Body of pancreas (tissue), 4 donors: ENCODE results near the gene COL27A1. TPM values are rescaled to one million over a fixed set of nuclear protein-coding genes. Genes with fewer than 3 reads are reported as not detected.

Experiments used
- ATAC-seq: fragments of 150-250 bp; one replicate; pipeline ENCODE4 v1.9.1; 2016
- DNase-seq, 4 donors: peaks; one replicate each; pipeline ENCODE4 v3.0.0-alpha.2; 2019
- H3K27ac ChIP-seq, 4 donors: fragments of 200-600 bp; sonication (generic); 1 replicate in 3 of 4; 2 replicates in 1 of 4; pipeline versions ENCODE4 v1.5.1 to v1.6.1; 2016 to 2019; ENCODE audit warnings: mild to moderate bottlenecking in 1 of 4, mixed read lengths in 1 of 4, moderate library complexity in 1 of 4
- H3K27me3 ChIP-seq, 2 donors: fragments of 200-600 bp; sonication (generic); one replicate each; pipeline ENCODE4 v1.6.0; 2016; ENCODE audit warnings: mild to moderate bottlenecking in 1 of 2
- H3K36me3 ChIP-seq, 2 donors: fragments of 200-600 bp; sonication (generic); replicated peaks in 1 of 2; 2 replicates each; pipeline ENCODE4 v1.5.1; 2016; ENCODE audit warnings: low read depth in 2 of 2; ENCODE audit not compliant: insufficient read depth in 1 of 2
- H3K4me1 ChIP-seq: fragments of 200-600 bp; sonication (generic); one replicate; pipeline ENCODE4 v1.6.0; 2016
- H3K4me3 ChIP-seq, 2 donors: fragments of 200-600 bp; sonication (generic); 1 replicate in 1 of 2; 2 replicates in 1 of 2; pipeline ENCODE4 v1.5.1; 2016 to 2019
- H3K9me3 ChIP-seq, 3 donors: fragments of 200-600 bp; sonication (generic); 1 replicate in 2 of 3; 2 replicates in 1 of 3; pipeline ENCODE4 v1.5.1; 2016
- CTCF ChIP-seq, 7 experiments: fragments of 450-650 bp in 4 of 7; fragments of 200-600 bp in 3 of 7; sonication (generic) in 3 of 7; IDR thresholded peaks; one replicate each; pipeline ENCODE4 v1.5.1; 2016 to 2019; ENCODE audit warnings: antibody characterized with exemption in 7 of 7
- POLR2A ChIP-seq, 3 donors: fragments of 450-650 bp; IDR thresholded peaks; one replicate each; pipeline ENCODE4 v1.6.1; 2016; ENCODE audit warnings: antibody characterized with exemption in 3 of 3, mild to moderate bottlenecking in 2 of 3
- WGBS, 2 donors: methylation state at CpG; one replicate each; pipeline ENCODE4 v1.1.5; 2017; 5-methylcytosine and 5-hydroxymethylcytosine counted together
- intact Hi-C: fragments of 100-400 bp; cut with DNase I; formaldehyde crosslinking; loops from one replicate; pipeline ENCODE4 v1.15.1; 2023
- total RNA-seq, 2 donors: library from RNA; depleted of rRNA; stranded (reverse); fragments of >200 nt; gene quantifications; one replicate each; pipeline ENCODE4 v1.1.0, GENCODE V29; 2016

The COL27A1 gene
- total RNA-seq, 2 donors from 2014 or later = 24.1 to 58.0 TPM

GRCh38 chr9:114174876-114175771 is 19.8 kb downstream of the COL27A1 start:
- TF ChIP-seq CTCF (IDR thresholded peaks at IDR 0.05) = peak in 2 of 7 experiments; percentile 2 to 6
- TF ChIP-seq POLR2A (IDR thresholded peaks at IDR 0.05) = no peak
- H3K36me3 ChIP-seq = no peaks in the 10 kb centered on the region
- 58 to 60% methylated on average over 23 to 24 of the region's 26 CpGs for WGBS, 2 donors
- no peaks in the 10 kb centered on the region for H3K27me3 ChIP-seq
- peak in 3 of 4 donors; percentile 59 to 62 (median 61) for DNase-seq
- H3K27ac ChIP-seq = peak overlapping the region; percentile 22 to 64 (median 34)
- no peak overlapping the region for H3K4me3 ChIP-seq
- ATAC-seq = peak; percentile 70
- peaks cover 65% of the 10 kb centered on the region for H3K4me1 ChIP-seq
- intact Hi-C loops = no loop called here
- H3K9me3 ChIP-seq = no peaks in the 10 kb centered on the region

DNA sequence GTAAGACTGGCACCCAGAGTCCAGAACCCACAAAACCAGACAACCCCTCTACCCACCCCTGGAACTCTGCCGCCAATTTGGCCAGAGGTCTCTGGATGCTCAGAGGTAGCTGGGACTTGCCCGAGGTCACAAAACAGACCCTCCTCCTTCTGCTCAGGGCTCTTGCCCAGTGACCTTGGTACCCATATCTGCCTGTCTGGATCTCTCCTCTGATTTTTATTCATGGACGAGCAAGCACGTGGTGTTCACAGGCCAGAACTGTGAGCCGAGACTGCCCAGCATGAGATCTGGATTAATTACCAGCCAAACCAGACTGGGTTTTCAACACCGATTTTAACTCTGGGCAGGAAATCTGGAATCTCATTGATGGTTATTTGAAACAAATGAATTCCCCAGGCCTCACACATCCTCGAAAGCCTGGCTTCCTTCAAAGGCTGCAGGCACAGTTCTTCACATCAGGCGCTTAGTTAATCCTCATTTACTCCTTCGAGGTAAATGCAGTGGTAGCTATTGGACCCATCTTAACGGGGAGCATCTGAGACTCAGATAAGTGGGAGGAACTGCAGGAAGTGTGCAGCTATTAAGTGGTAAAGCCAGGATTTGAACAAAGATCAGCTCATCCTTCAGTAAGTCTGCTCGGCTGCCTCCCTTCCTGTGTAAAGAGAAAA is 21.4 kb downstream of the COL27A1 start:
- H3K9me3 ChIP-seq = no peaks in the 10 kb centered on the region
- ATAC-seq (peak; percentile 24), DNase-seq (peak in 1 of 4 donors; percentile 44)
- no peaks in the 10 kb centered on the region for H3K27me3 ChIP-seq
- H3K4me1 ChIP-seq = peaks cover 81% of the 10 kb centered on the region
- H3K27ac ChIP-seq = peak overlapping the region in 3 of 4 donors; percentile 18 to 42 (median 42)
- intact Hi-C loops = no loop called here
- TF ChIP-seq POLR2A (IDR thresholded peaks at IDR 0.05) (no peak), CTCF (IDR thresholded peaks at IDR 0.05) (no peak)
- no peak overlapping the region for H3K4me3 ChIP-seq
- 35 to 39% methylated on average over 9 to 11 of the region's 11 CpGs for WGBS, 2 donors
- H3K36me3 ChIP-seq = no peaks in the 10 kb centered on the region

DNA sequence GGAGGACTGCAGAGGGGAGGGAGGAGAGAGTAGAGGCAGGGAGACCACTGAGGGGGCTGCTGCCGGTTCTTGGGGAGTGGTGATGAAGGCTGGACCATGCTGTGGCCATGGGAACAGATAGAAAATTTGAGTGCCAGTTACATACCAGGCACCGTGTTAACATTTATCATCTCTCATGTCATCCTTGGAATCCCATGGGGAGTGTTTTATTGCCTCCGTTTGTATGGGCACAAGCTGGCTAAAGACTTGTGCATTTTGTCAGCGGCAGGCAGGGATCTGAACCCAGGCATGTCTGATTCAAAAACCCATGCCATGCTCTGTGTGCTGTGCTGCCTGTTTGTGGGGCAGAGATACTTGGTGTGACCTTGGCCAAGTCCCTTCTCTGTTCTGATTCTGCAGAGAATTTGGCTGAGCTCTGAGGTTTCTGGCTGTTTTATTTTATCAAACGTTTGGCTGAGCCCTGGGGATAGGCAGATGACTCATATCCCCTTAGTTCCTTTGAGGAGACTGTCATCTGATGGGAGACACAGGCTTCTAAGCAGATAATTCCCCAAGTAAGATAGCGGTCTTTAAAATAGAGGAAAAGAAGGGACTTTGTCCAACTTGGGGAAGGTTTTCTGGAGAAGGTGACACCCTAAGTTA is 22.2 kb downstream of the COL27A1 start:
- no peak for TF ChIP-seq CTCF (IDR thresholded peaks at IDR 0.05)
- WGBS, 2 donors = 41 to 60% methylated on average over 6 of the region's 6 CpGs
- Histone ChIP-seq H3K27me3 (no peaks in the 10 kb centered on the region), H3K4me3 (no peak overlapping the region), H3K27ac (no peak overlapping the region), H3K4me1 (peaks cover 82% of the 10 kb centered on the region), H3K36me3 (no peaks in the 10 kb centered on the region), H3K9me3 (no peaks in the 10 kb centered on the region)
- DNase-seq = no peak
- ATAC-seq = no peak
- intact Hi-C loops = no loop called here

DNA sequence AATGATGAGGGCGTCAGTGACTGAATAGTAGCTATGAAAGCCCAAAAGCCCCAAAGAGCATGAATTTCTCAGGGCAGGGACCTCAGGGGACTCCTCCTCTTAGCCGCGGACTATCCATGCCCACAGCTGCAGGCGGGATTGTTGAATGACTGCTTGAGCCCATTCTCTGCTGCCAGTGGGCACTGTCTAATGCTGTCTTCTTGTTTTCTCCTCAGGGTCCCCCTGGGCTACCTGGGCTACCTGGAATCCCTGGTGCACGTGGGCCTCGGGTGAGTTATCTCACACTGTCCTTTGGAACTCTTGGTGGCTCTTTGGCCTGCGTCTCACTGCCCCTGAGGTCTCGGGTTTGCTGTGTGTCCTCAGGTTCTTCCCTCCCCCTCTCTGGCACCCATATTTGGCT is 22.7 kb downstream of the COL27A1 start:
- peaks cover 76% of the 10 kb centered on the region for H3K4me1 ChIP-seq
- 74 to 91% methylated on average over 7 to 8 of the region's 8 CpGs for WGBS, 2 donors
- intact Hi-C loops = no loop called here
- TF ChIP-seq CTCF (IDR thresholded peaks at IDR 0.05) = no peak
- no peak for TF ChIP-seq POLR2A (IDR thresholded peaks at IDR 0.05)
- DNase-seq (no peak), ATAC-seq (no peak)
- no peak overlapping the region for H3K4me3 ChIP-seq
- no peaks in the 10 kb centered on the region for H3K27me3 ChIP-seq
- H3K27ac ChIP-seq = no peak overlapping the region
- H3K36me3 ChIP-seq = no peaks in the 10 kb centered on the region
- no peaks in the 10 kb centered on the region for H3K9me3 ChIP-seq
